T-cell (primary cell): ENCODE data around the gene INSRR. TPM values are rescaled to one million over a fixed set of nuclear protein-coding genes. Genes with fewer than 3 reads are reported as not detected.
A peak's percentile ranks its signal among the peaks of the same experiment; 100 is the strongest.

Experiments used
- ATAC-seq, 4 experiments: fragments of 200-7000 bp in 3 of 4; fragments of 150-1000 bp in 1 of 4; cut with Tn5 transposase; replicated peaks in 1 of 4; 1 replicate in 3 of 4; 2 replicates in 1 of 4; pipeline ENCODE4 v1.10.0; 2021; ENCODE audit warnings: moderate library complexity in 3 of 4, mild to moderate bottlenecking in 2 of 4, moderate number of reproducible peaks in 1 of 4
- CTCF ChIA-PET, 2 donors: fragments of 300-600 bp; sonication (Branson Sonifier 250); formaldehyde crosslinking; loops; one replicate each; lab custom pipeline; 2022; ENCODE audit warnings: antibody characterized with exemption in 2 of 2; lab: Charles Lee
- POLR2A ChIA-PET, 2 donors: fragments of 300-600 bp; sonication (Branson Sonifier 250); formaldehyde crosslinking; loops; one replicate each; lab custom pipeline; 2022; ENCODE audit warnings: antibody characterized with exemption in 2 of 2; lab: Charles Lee
- DNase-seq, 35 experiments: peaks; one replicate each; pipeline versions ENCODE4 v3.0.0 to v3.0.0-alpha.2; 2013 to 2023
- H3K27ac ChIP-seq: one replicate; pipeline ENCODE4 v1.5.1; 2013; ENCODE audit warnings: low read length
- H3K27me3 ChIP-seq, 2 experiments: replicated peaks in 1 of 2; 1 replicate in 1 of 2; 2 replicates in 1 of 2; pipeline versions ENCODE4 v1.6.1 to v1.7.0; 2013; ENCODE audit warnings: low read length in 1 of 2, mixed read lengths in 1 of 2; ENCODE audit not compliant: control insufficient read depth in 2 of 2, insufficient read depth in 2 of 2; ENCODE audit errors: extremely low read depth in 1 of 2
- H3K36me3 ChIP-seq, 2 donors: 1 replicate in 1 of 2; 2 replicates in 1 of 2; pipeline versions ENCODE4 v1.6.1 to v1.7.0; 2013; ENCODE audit warnings: low read length in 1 of 2; ENCODE audit not compliant: control insufficient read depth in 2 of 2, insufficient read depth in 1 of 2; ENCODE audit errors: extremely low read depth in 1 of 2
- H3K4me1 ChIP-seq, 2 experiments: 1 replicate in 1 of 2; 2 replicates in 1 of 2; pipeline versions ENCODE4 v1.6.1 to v1.7.0; 2013; ENCODE audit warnings: low read length in 2 of 2, mixed read lengths in 1 of 2; ENCODE audit not compliant: insufficient read depth in 2 of 2, control insufficient read depth in 1 of 2; ENCODE audit errors: extremely low read depth in 1 of 2
- H3K4me3 ChIP-seq, 2 donors: 1 replicate in 1 of 2; 2 replicates in 1 of 2; pipeline versions ENCODE4 v1.5.1 to v1.7.0; 2013; ENCODE audit warnings: mild to moderate bottlenecking in 2 of 2, low read length in 1 of 2, moderate library complexity in 1 of 2; ENCODE audit not compliant: control insufficient read depth in 1 of 2; ENCODE audit errors: extremely low read depth in 1 of 2
- H3K9me3 ChIP-seq: 2 replicates; pipeline ENCODE4 v1.7.0; 2013
- H3K27ac Mint-ChIP-seq, 2 donors: one replicate each; pipeline ENCODE4 v1.8.0; 2020 to 2021; ENCODE audit warnings: mild to moderate bottlenecking in 2 of 2, mixed read lengths in 2 of 2
- H3K27me3 Mint-ChIP-seq, 2 donors: one replicate each; pipeline ENCODE4 v1.8.0; 2021 to 2022; ENCODE audit warnings: mixed read lengths in 2 of 2
- H3K36me3 Mint-ChIP-seq: one replicate; pipeline ENCODE4 v1.8.0; 2021; ENCODE audit warnings: mixed read lengths
- H3K4me1 Mint-ChIP-seq, 3 donors: one replicate each; pipeline ENCODE4 v1.8.0; 2020 to 2022; ENCODE audit warnings: mixed read lengths in 3 of 3, mild to moderate bottlenecking in 1 of 3
- H3K4me3 Mint-ChIP-seq, 3 donors: one replicate each; pipeline ENCODE4 v1.8.0; 2020 to 2022; ENCODE audit warnings: mild to moderate bottlenecking in 3 of 3, mixed read lengths in 3 of 3, moderate library complexity in 3 of 3
- H3K9me3 Mint-ChIP-seq, 3 donors: one replicate each; pipeline ENCODE4 v1.8.0; 2020 to 2022; ENCODE audit warnings: mixed read lengths in 3 of 3
- WGBS: methylation state at CpG from one replicate; pipeline ENCODE4 v1.1.5; 2013; ENCODE audit warnings: missing lambda C conversion rate; ENCODE audit not compliant: insufficient coverage; 5-methylcytosine and 5-hydroxymethylcytosine counted together
- total RNA-seq, 35 experiments: library from RNA in 6 of 35; stranded (reverse) in 6 of 35; fragments of 120-200 nt in 1 of 35; gene quantifications; one replicate each; pipeline versions ENCODE4 v1.2.1 to v1.2.4 and lab custom pipeline; 2013 to 2026

The INSRR gene
- total RNA-seq, 5 donors from 2014 or later (not counting 1 experiment from before 2014, with no cell fraction given) = 0.07 TPM; not detected in 4

DNA sequence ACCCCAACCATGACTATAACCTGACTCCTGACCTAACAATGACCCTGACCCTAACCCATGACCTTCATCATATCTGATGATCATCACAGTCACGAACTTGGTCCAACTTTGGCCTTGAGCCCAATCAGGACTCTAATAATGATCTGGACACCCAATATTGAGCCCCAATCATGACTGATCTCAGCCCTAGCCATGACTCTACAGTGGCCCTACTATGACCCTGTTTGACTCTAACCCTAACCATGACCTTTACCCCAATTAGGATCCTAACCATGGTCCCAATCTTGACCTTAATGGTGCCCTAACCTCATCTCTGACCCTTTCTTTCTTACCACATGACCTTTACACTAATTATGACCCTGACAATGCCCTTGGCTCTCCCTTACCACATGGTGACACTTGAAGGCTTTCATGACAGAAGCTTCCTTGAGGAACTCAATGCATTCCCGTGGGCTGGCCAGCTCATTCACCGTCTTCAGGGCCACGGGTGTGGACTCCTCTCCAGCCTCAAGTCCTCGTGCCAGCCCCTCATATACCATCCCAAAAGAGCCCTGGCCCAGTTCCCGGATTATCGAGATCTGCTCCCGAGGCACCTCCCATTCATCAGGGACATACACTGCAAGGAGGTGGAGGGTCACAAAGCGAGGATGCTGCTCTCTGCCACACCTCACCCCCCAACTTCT lies 16.2 kb downstream of the INSRR start:
- Mint-ChIP-seq H3K4me3 (no peak overlapping the region), H3K9me3 (no peaks in the 10 kb centered on the region), H3K36me3 (peaks cover 2% of the 10 kb centered on the region), H3K27me3 (peaks cover 44 to 79% of the 10 kb centered on the region in 2 donors), H3K27ac (peak overlapping the region in 1 of 2 donors; percentile 2), H3K4me1 (peaks cover 14 to 29% (median 26%) of the 10 kb centered on the region in 3 donors)
- Histone ChIP-seq H3K9me3 (no peaks in the 10 kb centered on the region), H3K4me3 (no peak overlapping the region), H3K27me3 (peaks cover 7 to 91% of the 10 kb centered on the region in 2 experiments), H3K36me3 (no peaks in the 10 kb centered on the region), H3K27ac (no peak overlapping the region), H3K4me1 (peaks cover 0 to 20% of the 10 kb centered on the region in 2 experiments)
- WGBS = 70% methylated on average over 8 of the region's 9 CpGs
- ChIA-PET POLR2A (no interaction called here), CTCF (no interaction called here)
- no peak for ATAC-seq
- DNase-seq = no peak

DNA sequence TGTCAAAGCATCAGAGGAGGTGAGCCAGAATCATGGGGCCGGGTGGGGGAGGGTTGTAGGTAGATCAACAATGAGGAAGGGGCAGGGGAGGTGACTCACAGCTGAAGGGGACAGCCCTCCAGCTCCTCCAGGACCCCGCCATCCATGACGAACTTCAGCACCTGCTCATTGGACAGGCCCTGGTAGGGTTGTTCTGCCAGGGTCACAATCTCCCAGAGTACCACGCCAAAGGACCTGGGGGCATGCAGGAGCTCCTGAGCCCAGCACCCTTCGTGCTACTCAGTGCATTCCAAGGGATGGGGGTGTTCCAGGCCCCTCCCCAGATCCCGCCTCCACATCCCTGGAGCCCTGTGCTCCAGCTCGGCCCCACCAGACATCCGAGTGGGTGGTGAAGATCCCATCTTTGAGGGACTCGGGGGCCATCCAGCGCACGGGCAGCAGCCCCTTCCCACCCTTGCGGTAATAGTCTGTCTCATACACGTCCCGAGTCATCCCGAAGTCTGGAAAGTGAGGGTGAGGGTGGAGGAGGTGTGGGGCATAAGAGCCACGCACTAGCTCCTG lies 17.5 kb downstream of the INSRR start:
- no peak for DNase-seq
- peaks cover 14 to 27% (median 22%) of the 10 kb centered on the region in 3 donors for H3K4me1 Mint-ChIP-seq
- no peaks in the 10 kb centered on the region for H3K9me3 ChIP-seq
- WGBS = 92% methylated on average over 8 of the region's 16 CpGs
- POLR2A ChIA-PET = no interaction called here
- no peak overlapping the region for H3K27ac Mint-ChIP-seq
- no peak for ATAC-seq
- H3K36me3 ChIP-seq = no peaks in the 10 kb centered on the region
- CTCF ChIA-PET = interaction anchor here in 1 of 2 donors (1.3 kb wide), 1 partner anchor 45 kb away, joined by 3 read pairs; no protein-coding TSS in a partner anchor
- no peak overlapping the region for H3K27ac ChIP-seq
- no peak overlapping the region for H3K4me3 Mint-ChIP-seq
- H3K36me3 Mint-ChIP-seq = peaks cover 2% of the 10 kb centered on the region
- peaks cover 0 to 24% of the 10 kb centered on the region in 2 experiments for H3K4me1 ChIP-seq
- H3K9me3 Mint-ChIP-seq = no peaks in the 10 kb centered on the region
- peaks cover 44 to 68% of the 10 kb centered on the region in 2 donors for H3K27me3 Mint-ChIP-seq
- H3K27me3 ChIP-seq = peaks cover 7 to 92% of the 10 kb centered on the region in 2 experiments
- H3K4me3 ChIP-seq = no peak overlapping the region

- Mint-ChIP-seq H3K4me3 (no peak overlapping the region), H3K4me1 (peaks cover 19 to 29% (median 26%) of the 10 kb centered on the region in 3 donors), H3K9me3 (no peaks in the 10 kb centered on the region), H3K27me3 (peaks cover 44 to 64% of the 10 kb centered on the region in 2 donors), H3K27ac (no peak overlapping the region), H3K36me3 (peaks cover 2% of the 10 kb centered on the region)
- no peaks in the 10 kb centered on the region for H3K9me3 ChIP-seq
- 89% methylated on average over 13 of the region's 14 CpGs for WGBS
- H3K27me3 ChIP-seq = peaks cover 7 to 88% of the 10 kb centered on the region in 2 experiments
- H3K27ac ChIP-seq = no peak overlapping the region
- peaks cover 0 to 29% of the 10 kb centered on the region in 2 experiments for H3K4me1 ChIP-seq
- DNase-seq (no peak), ATAC-seq (no peak)
- POLR2A ChIA-PET = no interaction called here
- H3K4me3 ChIP-seq = no peak overlapping the region
- H3K36me3 ChIP-seq = no peaks in the 10 kb centered on the region
- CTCF ChIA-PET = interaction anchor here in 1 of 2 donors (0.6 to 1.3 kb wide), 2 partner anchors 20 to 44 kb away, joined by 3 to 8 read pairs; partner anchors contain the start of gene NTRK1
Observed at GRCh38 chr1:156840898-156841279, 18.0 kb downstream of the INSRR start.

GRCh38 chr1:156840186-156840897 lies 18.6 kb downstream of the INSRR start:
- H3K27ac Mint-ChIP-seq = no peak overlapping the region
- no peak overlapping the region for H3K4me3 Mint-ChIP-seq
- peaks cover 19 to 30% (median 28%) of the 10 kb centered on the region in 3 donors for H3K4me1 Mint-ChIP-seq
- H3K9me3 Mint-ChIP-seq = no peaks in the 10 kb centered on the region
- ChIA-PET POLR2A (interaction anchor here in 1 of 2 donors (0.5 kb wide), 1 partner anchor 18 kb away, joined by 3 read pairs; no protein-coding TSS in a partner anchor), CTCF (interaction anchor here in 1 of 2 donors (0.6 to 1.3 kb wide), 2 partner anchors 20 to 44 kb away, joined by 3 to 8 read pairs; partner anchors contain the start of gene NTRK1)
- 50% methylated on average over 2 of the region's 8 CpGs for WGBS
- Histone ChIP-seq H3K27ac (no peak overlapping the region), H3K4me1 (peaks cover 0 to 27% of the 10 kb centered on the region in 2 experiments), H3K36me3 (no peaks in the 10 kb centered on the region), H3K27me3 (peaks cover 7 to 85% of the 10 kb centered on the region in 2 experiments), H3K9me3 (no peaks in the 10 kb centered on the region), H3K4me3 (no peak overlapping the region)
- DNase-seq (no peak), ATAC-seq (no peak)
- peaks cover 2% of the 10 kb centered on the region for H3K36me3 Mint-ChIP-seq
- H3K27me3 Mint-ChIP-seq = peaks cover 42 to 61% of the 10 kb centered on the region in 2 donors

DNA sequence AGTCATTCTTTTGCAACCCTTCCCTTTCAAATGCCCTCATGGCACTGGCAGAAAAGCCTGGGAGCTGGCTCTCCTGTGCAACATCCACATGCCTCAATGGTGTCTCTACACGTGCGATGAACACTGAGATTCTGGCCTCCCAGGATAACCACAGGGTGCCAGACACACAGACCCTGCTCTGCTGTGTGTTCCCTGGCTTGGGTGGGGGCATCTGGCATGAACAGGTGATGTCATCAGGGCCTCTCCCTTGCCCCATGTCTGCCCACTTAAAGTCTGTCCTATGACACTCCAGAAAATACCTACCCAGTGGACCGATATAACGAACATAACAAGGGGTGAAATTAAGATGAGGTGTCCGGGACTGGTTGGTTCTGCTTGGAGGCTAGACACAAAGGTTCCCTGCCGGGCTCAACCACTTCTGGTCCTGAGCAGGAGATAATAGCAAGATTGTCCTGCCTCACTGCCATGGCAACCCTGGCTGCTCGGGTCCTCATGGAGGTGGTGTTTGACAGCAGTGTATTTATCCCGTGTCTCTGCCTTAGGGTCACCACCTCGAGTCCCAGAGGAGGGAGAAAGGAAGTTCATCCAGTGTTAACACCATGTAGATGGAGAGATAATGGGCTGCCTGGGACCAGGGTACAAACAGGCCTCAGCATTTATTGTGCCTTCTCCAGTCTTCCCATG lies 19.3 kb downstream of the INSRR start:
- H3K27me3 Mint-ChIP-seq = peaks cover 42 to 55% of the 10 kb centered on the region in 2 donors
- no peak for DNase-seq
- H3K36me3 ChIP-seq = no peaks in the 10 kb centered on the region
- no peaks in the 10 kb centered on the region for H3K9me3 Mint-ChIP-seq
- ChIA-PET POLR2A (no interaction called here), CTCF (interaction anchor here (0.9 to 3.5 kb wide), 10 partner anchors 8 to 130 kb away, joined by 3 to 27 read pairs (median 5); partner anchors contain the start of genes INSRR (in 2 of the 2), NTRK1 (in 2 of the 2) and SH2D2A (in 1 of the 2))
- no peak overlapping the region for H3K4me3 ChIP-seq
- no peak overlapping the region for H3K27ac ChIP-seq
- no peak overlapping the region for H3K27ac Mint-ChIP-seq
- H3K4me1 ChIP-seq = peaks cover 0 to 19% of the 10 kb centered on the region in 2 experiments
- no peak for ATAC-seq
- H3K27me3 ChIP-seq = peaks cover 5 to 81% of the 10 kb centered on the region in 2 experiments
- H3K9me3 ChIP-seq = no peaks in the 10 kb centered on the region
- no peak overlapping the region for H3K4me3 Mint-ChIP-seq
- H3K4me1 Mint-ChIP-seq = peaks cover 15 to 24% (median 21%) of the 10 kb centered on the region in 3 donors
- H3K36me3 Mint-ChIP-seq = peaks cover 2% of the 10 kb centered on the region
- WGBS = 54% methylated on average over 5 of the region's 9 CpGs
